Loucy (cell line): ENCODE measurements around the gene TNPO3.

Source experiments
- H2AFZ ChIP-seq: fragments of 200-600 bp; sonication (generic); 2 replicates; pipeline ENCODE4 v1.6.0; 2016; ENCODE audit warnings: antibody characterized with exemption, mild to moderate bottlenecking, low read length, moderate library complexity
- H3F3A ChIP-seq: fragments of 200-600 bp; 2 replicates; pipeline ENCODE4 v1.6.0; 2016; ENCODE audit warnings: antibody characterized with exemption, low read depth, mild to moderate bottlenecking
- H3K27me3 ChIP-seq: fragments of 200-600 bp; sonication (generic); 2 replicates; pipeline ENCODE4 v1.6.1; 2014; ENCODE audit warnings: low read length, mild to moderate bottlenecking; ENCODE audit not compliant: insufficient read depth, poor library complexity, severe bottlenecking
- H3K36me3 ChIP-seq: fragments of 200-600 bp; sonication (generic); 2 replicates; pipeline ENCODE4 v1.6.1; 2016; ENCODE audit warnings: low read length; ENCODE audit not compliant: insufficient read depth
- H3K4me1 ChIP-seq: fragments of 200-600 bp; sonication (generic); 2 replicates; pipeline ENCODE4 v1.5.1; 2014; ENCODE audit warnings: low read length, mild to moderate bottlenecking; ENCODE audit not compliant: insufficient read depth, poor library complexity, severe bottlenecking
- H3K4me2 ChIP-seq: fragments of 200-600 bp; sonication (generic); 2 replicates; pipeline ENCODE4 v1.6.0; 2014; ENCODE audit warnings: antibody characterized with exemption, low read length, low read depth, mild to moderate bottlenecking; ENCODE audit not compliant: poor library complexity, severe bottlenecking
- H3K4me3 ChIP-seq: fragments of 200-600 bp; sonication (generic); 2 replicates; pipeline ENCODE4 v1.5.1; 2014; ENCODE audit warnings: low read length, mild to moderate bottlenecking, mixed read lengths; ENCODE audit not compliant: poor library complexity, severe bottlenecking
- H3K79me2 ChIP-seq: fragments of 200-600 bp; sonication (generic); 2 replicates; pipeline ENCODE4 v1.6.1; 2014; ENCODE audit warnings: low read length; ENCODE audit not compliant: insufficient read depth
- H3K9ac ChIP-seq: fragments of 200-600 bp; sonication (generic); 2 replicates; pipeline ENCODE4 v1.6.0; 2014; ENCODE audit warnings: mild to moderate bottlenecking, low read depth, low read length, moderate library complexity; ENCODE audit not compliant: poor library complexity, severe bottlenecking
- H3K9me2 ChIP-seq: fragments of 200-600 bp; sonication (generic); replicated peaks from 2 replicates; pipeline ENCODE4 v1.6.1; 2016; ENCODE audit warnings: low read depth, low read length, mixed read lengths
- H3K9me3 ChIP-seq: fragments of 200-600 bp; sonication (generic); 2 replicates; pipeline ENCODE4 v1.6.1; 2014; ENCODE audit warnings: mild to moderate bottlenecking, antibody characterized with exemption, low read length, low read depth; ENCODE audit not compliant: insufficient read depth
- H4K20me1 ChIP-seq: fragments of 200-600 bp; sonication (generic); 2 replicates; pipeline ENCODE4 v1.6.0; 2014; ENCODE audit warnings: antibody characterized with exemption, low read length, mild to moderate bottlenecking; ENCODE audit not compliant: insufficient read depth, poor library complexity, severe bottlenecking
- CTCF ChIP-seq: fragments of 200-600 bp; sonication (generic); conservative IDR thresholded peaks from 2 replicates; pipeline ENCODE4 v1.5.1; 2014; ENCODE audit warnings: mild to moderate bottlenecking, antibody characterized with exemption, low read length
- EZH2phosphoT487 ChIP-seq: fragments of 200-600 bp; IDR thresholded peaks from 2 replicates; pipeline ENCODE4 v1.6.1; 2018; ENCODE audit warnings: antibody characterized with exemption, mild to moderate bottlenecking, moderate library complexity, borderline replicate concordance

The TNPO3 gene

GRCh38 chr7:128962899-128963298 lies 92.0 kb downstream of the TNPO3 start:
- Histone ChIP-seq H3K27me3 (no peaks in the 10 kb centered on the region), H3K9me3 (no peaks in the 10 kb centered on the region), H3K9me2 (no peaks in the 10 kb centered on the region), H3K36me3 (peaks cover 78% of the 10 kb centered on the region; the same call in 1 of the 2 replicates), H4K20me1 (no peaks in the 10 kb centered on the region), H3K4me1 (no peaks in the 10 kb centered on the region), H3K79me2 (no peaks in the 10 kb centered on the region), H2AFZ (no peak overlapping the region), H3K4me3 (no peak overlapping the region), H3K4me2 (no peak overlapping the region), H3F3A (no peaks in the 10 kb centered on the region), H3K9ac (no peak overlapping the region)
- TF ChIP-seq EZH2phosphoT487 (no peak), CTCF (no peak)

GRCh38 chr7:128961030-128961659 lies 93.8 kb downstream of the TNPO3 start:
- H2AFZ ChIP-seq, result no peak overlapping the region
- no peaks in the 10 kb centered on the region for H3K27me3 ChIP-seq
- no peak overlapping the region for H3K4me2 ChIP-seq
- no peak for TF ChIP-seq CTCF
- no peaks in the 10 kb centered on the region for H3K4me1 ChIP-seq
- no peaks in the 10 kb centered on the region for H3F3A ChIP-seq
- no peaks in the 10 kb centered on the region for H3K9me3 ChIP-seq
- H3K4me3 ChIP-seq, result no peak overlapping the region
- H4K20me1 ChIP-seq, result no peaks in the 10 kb centered on the region
- H3K79me2 ChIP-seq, result no peaks in the 10 kb centered on the region
- H3K9me2 ChIP-seq, result no peaks in the 10 kb centered on the region
- no peak overlapping the region for H3K9ac ChIP-seq
- peaks cover 78% of the 10 kb centered on the region; the same call in 1 of the 2 replicates for H3K36me3 ChIP-seq

- no peak overlapping the region for H2AFZ ChIP-seq
- peaks cover 78% of the 10 kb centered on the region; the same call in 1 of the 2 replicates for H3K36me3 ChIP-seq
Measured at GRCh38 chr7:128959296-128959695, 95.6 kb downstream of the TNPO3 start.

More at GRCh38 chr7:128959296-128959695, 95.6 kb downstream of the TNPO3 start:
- H3K27me3 ChIP-seq, result no peaks in the 10 kb centered on the region
- no peak overlapping the region for H3K4me2 ChIP-seq
- no peaks in the 10 kb centered on the region for H3K9me3 ChIP-seq
- no peaks in the 10 kb centered on the region for H3K4me1 ChIP-seq
- no peaks in the 10 kb centered on the region for H4K20me1 ChIP-seq
- no peaks in the 10 kb centered on the region for H3F3A ChIP-seq
- no peak for TF ChIP-seq CTCF
- no peak for TF ChIP-seq EZH2phosphoT487
- no peaks in the 10 kb centered on the region for H3K9me2 ChIP-seq
- H3K79me2 ChIP-seq, result no peaks in the 10 kb centered on the region
- no peak overlapping the region for H3K4me3 ChIP-seq
- H3K9ac ChIP-seq, result no peak overlapping the region
